Liver (tissue), 9 donors: Measurements from ENCODE around the gene CC2D2A. TPM values are rescaled to one million over a fixed set of nuclear protein-coding genes. Genes with fewer than 3 reads are reported as not detected.

Source experiments
- DNase-seq: peaks from one replicate; pipeline ENCODE4 v3.0.0-alpha.2; 2017; ENCODE audit warnings: low spot score
- H3K27ac ChIP-seq, 2 donors: one replicate each; pipeline ENCODE4 v1.7.0; 2013; ENCODE audit warnings: inconsistent platforms in 2 of 2, low read length in 2 of 2, control low read depth in 1 of 2, low read depth in 1 of 2, mild to moderate bottlenecking in 1 of 2
- H3K27me3 ChIP-seq, 4 donors: one replicate each; pipeline versions ENCODE4 v1.6.1 to v1.7.0; 2013; ENCODE audit warnings: low read length in 3 of 4, inconsistent platforms in 1 of 4, mild to moderate bottlenecking in 1 of 4, moderate library complexity in 1 of 4; ENCODE audit not compliant: control insufficient read depth in 4 of 4, insufficient read depth in 4 of 4
- H3K36me3 ChIP-seq, 4 donors: one replicate each; pipeline versions ENCODE4 v1.6.1 to v1.7.0; 2013; ENCODE audit warnings: low read length in 3 of 4, mild to moderate bottlenecking in 3 of 4, low read depth in 1 of 4, moderate library complexity in 1 of 4; ENCODE audit not compliant: control insufficient read depth in 4 of 4, insufficient read depth in 3 of 4
- H3K4me1 ChIP-seq, 4 donors: one replicate each; pipeline versions ENCODE4 v1.6.1 to v1.7.0; 2013; ENCODE audit warnings: low read length in 3 of 4, mild to moderate bottlenecking in 3 of 4, moderate library complexity in 1 of 4; ENCODE audit not compliant: control insufficient read depth in 4 of 4, insufficient read depth in 4 of 4
- H3K4me3 ChIP-seq, 3 donors: one replicate each; pipeline versions ENCODE4 v1.6.1 to v1.7.0; 2013; ENCODE audit warnings: low read length in 3 of 3, control low read depth in 1 of 3, low read depth in 1 of 3, mild to moderate bottlenecking in 1 of 3
- H3K9ac ChIP-seq, 2 donors: one replicate each; pipeline ENCODE4 v1.7.0; 2013; ENCODE audit warnings: low read length in 2 of 2, mild to moderate bottlenecking in 2 of 2, moderate library complexity in 2 of 2, control low read depth in 1 of 2, low read depth in 1 of 2
- H3K9me3 ChIP-seq, 4 donors: one replicate each; pipeline versions ENCODE4 v1.6.1 to v1.7.0; 2013; ENCODE audit warnings: low read length in 3 of 4; ENCODE audit not compliant: control insufficient read depth in 4 of 4
- EGR1 ChIP-seq, 2 donors: IDR thresholded peaks; 2 replicates each; pipeline ENCODE4 v1.6.1; 2016 to 2018; ENCODE audit warnings: antibody characterized with exemption in 2 of 2, low read depth in 2 of 2
- FOXA1 ChIP-seq: IDR thresholded peaks from 2 replicates; pipeline ENCODE4 v1.6.1; 2016; ENCODE audit warnings: antibody characterized with exemption
- FOXA2 ChIP-seq: IDR thresholded peaks from 2 replicates; pipeline ENCODE4 v1.6.1; 2016; ENCODE audit warnings: antibody characterized with exemption
- GABPA ChIP-seq, 2 donors: IDR thresholded peaks in 1 of 2; conservative IDR thresholded peaks in 1 of 2; 2 replicates each; pipeline ENCODE4 v1.6.1; 2016; ENCODE audit warnings: antibody characterized with exemption in 2 of 2, mild to moderate bottlenecking in 1 of 2, moderate library complexity in 1 of 2
- HNF4A ChIP-seq, 2 donors: conservative IDR thresholded peaks; 2 replicates each; pipeline ENCODE4 v1.6.1; 2016; ENCODE audit warnings: antibody characterized with exemption in 2 of 2, mild to moderate bottlenecking in 2 of 2
- HNF4G ChIP-seq: IDR thresholded peaks from 2 replicates; pipeline ENCODE4 v1.6.1; 2016; ENCODE audit warnings: antibody characterized with exemption
- JUND ChIP-seq, 2 donors: IDR thresholded peaks; 2 replicates each; pipeline ENCODE4 v1.6.1; 2016; ENCODE audit warnings: antibody characterized with exemption in 2 of 2
- RAD21 ChIP-seq, 2 donors: IDR thresholded peaks; 2 replicates each; pipeline ENCODE4 v1.6.1; 2016; ENCODE audit warnings: antibody characterized with exemption in 2 of 2, mild to moderate bottlenecking in 2 of 2
- SP1 ChIP-seq: IDR thresholded peaks from 2 replicates; pipeline ENCODE4 v1.6.1; 2018; ENCODE audit warnings: antibody characterized with exemption, mild to moderate bottlenecking
- TAF1 ChIP-seq: conservative IDR thresholded peaks from 2 replicates; pipeline ENCODE4 v1.6.1; 2016; ENCODE audit warnings: antibody characterized with exemption, mild to moderate bottlenecking
- YY1 ChIP-seq: IDR thresholded peaks from 2 replicates; pipeline ENCODE4 v1.6.1; 2016; ENCODE audit warnings: antibody characterized with exemption, mild to moderate bottlenecking
- WGBS: extraction: QIAGEN DNeasy Blood & Tissue Kit; methylation state at CpG from one replicate; pipeline ENCODE4 v1.1.7; 2013; 5-methylcytosine and 5-hydroxymethylcytosine counted together
- polyA plus RNA-seq, 2 donors: library from polyadenylated mRNA; stranded (reverse) in 1 of 2; unstranded in 1 of 2; fragments of 200-250 nt in 1 of 2; fragments of >200 nt in 1 of 2; fragmentation: Nextera tagmentation in 1 of 2; extraction: Ambion mirVana in 1 of 2; gene quantifications; one replicate each; pipeline versions ENCODE4 v1.2.1 to v1.2.3, GENCODE V29; 2013 to 2015
- total RNA-seq, 2 donors: library from RNA; depleted of rRNA; stranded (reverse); fragments of >200 nt; gene quantifications; one replicate each; pipeline ENCODE4 v1.2.3, GENCODE V29; 2014
- TF ChIP-seq, protein P1 (sequence below): fragments of 150-350 bp; IDR thresholded peaks from 2 replicates; pipeline ENCODE4 v1.5.1; 2017; ENCODE audit warnings: improper control_type of control experiment, low read depth, low read length; ENCODE audit not compliant: missing input control
- TF ChIP-seq, protein P2 (sequence below): IDR thresholded peaks from 2 replicates; pipeline ENCODE4 v1.6.1; 2016; ENCODE audit warnings: antibody characterized with exemption
- TF ChIP-seq, protein P3 (sequence below): IDR thresholded peaks from 2 replicates; pipeline ENCODE4 v1.6.1; 2016; ENCODE audit warnings: antibody characterized with exemption
- TF ChIP-seq, protein P4 (sequence below): IDR thresholded peaks from 2 replicates; pipeline ENCODE4 v1.6.1; 2016; ENCODE audit warnings: antibody characterized with exemption, mild to moderate bottlenecking
- TF ChIP-seq, protein P5 (sequence below): IDR thresholded peaks from 2 replicates; pipeline ENCODE4 v1.6.1; 2016; ENCODE audit warnings: antibody characterized with exemption
- donor health status: healthy.
- donor health status: healthy.
- donor health status: healthy.
- donor health status: healthy.
- donor health status: healthy.

The CC2D2A gene
- total and polyA plus RNA-seq, 4 donors = 2.3 to 3.8 (median 2.9) TPM

DNA sequence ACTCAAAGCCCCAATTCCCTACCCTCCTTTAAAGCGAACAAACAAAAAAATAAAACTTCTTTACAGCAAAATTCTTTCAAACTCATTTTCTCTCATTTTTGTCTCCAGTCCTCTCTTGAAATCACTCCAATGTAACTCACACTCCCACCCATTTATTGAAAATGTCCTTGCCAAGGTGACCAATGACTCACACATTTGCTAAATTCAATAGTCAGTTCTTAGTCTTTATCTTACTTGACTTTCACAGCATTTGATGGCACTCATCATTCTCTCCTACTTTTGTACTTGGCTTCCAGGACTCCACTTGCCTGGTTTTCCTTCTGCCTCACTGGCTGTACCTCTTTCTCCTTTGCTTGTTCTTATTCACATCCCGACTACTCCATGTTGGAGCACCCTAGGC lies 19.9 kb downstream of the CC2D2A start:
- WGBS = 97% methylated on average over 2 of the region's 2 CpGs
- Histone ChIP-seq H3K27me3 (no peaks in the 10 kb centered on the region), H3K27ac (no peak overlapping the region), H3K4me3 (no peak overlapping the region), H3K4me1 (no peaks in the 10 kb centered on the region), H3K9ac (no peak overlapping the region), H3K9me3 (no peaks in the 10 kb centered on the region), H3K36me3 (no peaks in the 10 kb centered on the region)
- TF ChIP-seq, protein P1, sequence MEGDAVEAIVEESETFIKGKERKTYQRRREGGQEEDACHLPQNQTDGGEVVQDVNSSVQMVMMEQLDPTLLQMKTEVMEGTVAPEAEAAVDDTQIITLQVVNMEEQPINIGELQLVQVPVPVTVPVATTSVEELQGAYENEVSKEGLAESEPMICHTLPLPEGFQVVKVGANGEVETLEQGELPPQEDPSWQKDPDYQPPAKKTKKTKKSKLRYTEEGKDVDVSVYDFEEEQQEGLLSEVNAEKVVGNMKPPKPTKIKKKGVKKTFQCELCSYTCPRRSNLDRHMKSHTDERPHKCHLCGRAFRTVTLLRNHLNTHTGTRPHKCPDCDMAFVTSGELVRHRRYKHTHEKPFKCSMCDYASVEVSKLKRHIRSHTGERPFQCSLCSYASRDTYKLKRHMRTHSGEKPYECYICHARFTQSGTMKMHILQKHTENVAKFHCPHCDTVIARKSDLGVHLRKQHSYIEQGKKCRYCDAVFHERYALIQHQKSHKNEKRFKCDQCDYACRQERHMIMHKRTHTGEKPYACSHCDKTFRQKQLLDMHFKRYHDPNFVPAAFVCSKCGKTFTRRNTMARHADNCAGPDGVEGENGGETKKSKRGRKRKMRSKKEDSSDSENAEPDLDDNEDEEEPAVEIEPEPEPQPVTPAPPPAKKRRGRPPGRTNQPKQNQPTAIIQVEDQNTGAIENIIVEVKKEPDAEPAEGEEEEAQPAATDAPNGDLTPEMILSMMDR = no peak
- TF ChIP-seq HNF4A (conservative IDR thresholded peaks at IDR 0.05) (no peak), EGR1 (IDR thresholded peaks at IDR 0.05; ENCODE audit: low read depth in 2 of 2) (no peak), SP1 (no peak), TAF1 (no peak), FOXA2 (no peak), HNF4G (no peak), FOXA1 (no peak), YY1 (no peak), RAD21 (IDR thresholded peaks at IDR 0.05) (no peak), GABPA (IDR thresholded peaks at IDR 0.05 in 1 of 2, conservative IDR thresholded peaks at IDR 0.05 in 1 of 2) (no peak)
- TF ChIP-seq, protein P2, sequence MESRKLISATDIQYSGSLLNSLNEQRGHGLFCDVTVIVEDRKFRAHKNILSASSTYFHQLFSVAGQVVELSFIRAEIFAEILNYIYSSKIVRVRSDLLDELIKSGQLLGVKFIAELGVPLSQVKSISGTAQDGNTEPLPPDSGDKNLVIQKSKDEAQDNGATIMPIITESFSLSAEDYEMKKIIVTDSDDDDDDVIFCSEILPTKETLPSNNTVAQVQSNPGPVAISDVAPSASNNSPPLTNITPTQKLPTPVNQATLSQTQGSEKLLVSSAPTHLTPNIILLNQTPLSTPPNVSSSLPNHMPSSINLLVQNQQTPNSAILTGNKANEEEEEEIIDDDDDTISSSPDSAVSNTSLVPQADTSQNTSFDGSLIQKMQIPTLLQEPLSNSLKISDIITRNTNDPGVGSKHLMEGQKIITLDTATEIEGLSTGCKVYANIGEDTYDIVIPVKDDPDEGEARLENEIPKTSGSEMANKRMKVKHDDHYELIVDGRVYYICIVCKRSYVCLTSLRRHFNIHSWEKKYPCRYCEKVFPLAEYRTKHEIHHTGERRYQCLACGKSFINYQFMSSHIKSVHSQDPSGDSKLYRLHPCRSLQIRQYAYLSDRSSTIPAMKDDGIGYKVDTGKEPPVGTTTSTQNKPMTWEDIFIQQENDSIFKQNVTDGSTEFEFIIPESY = no peak
- TF ChIP-seq, protein P3, sequence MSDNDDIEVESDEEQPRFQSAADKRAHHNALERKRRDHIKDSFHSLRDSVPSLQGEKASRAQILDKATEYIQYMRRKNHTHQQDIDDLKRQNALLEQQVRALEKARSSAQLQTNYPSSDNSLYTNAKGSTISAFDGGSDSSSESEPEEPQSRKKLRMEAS = no peak
- TF ChIP-seq, protein P4, sequence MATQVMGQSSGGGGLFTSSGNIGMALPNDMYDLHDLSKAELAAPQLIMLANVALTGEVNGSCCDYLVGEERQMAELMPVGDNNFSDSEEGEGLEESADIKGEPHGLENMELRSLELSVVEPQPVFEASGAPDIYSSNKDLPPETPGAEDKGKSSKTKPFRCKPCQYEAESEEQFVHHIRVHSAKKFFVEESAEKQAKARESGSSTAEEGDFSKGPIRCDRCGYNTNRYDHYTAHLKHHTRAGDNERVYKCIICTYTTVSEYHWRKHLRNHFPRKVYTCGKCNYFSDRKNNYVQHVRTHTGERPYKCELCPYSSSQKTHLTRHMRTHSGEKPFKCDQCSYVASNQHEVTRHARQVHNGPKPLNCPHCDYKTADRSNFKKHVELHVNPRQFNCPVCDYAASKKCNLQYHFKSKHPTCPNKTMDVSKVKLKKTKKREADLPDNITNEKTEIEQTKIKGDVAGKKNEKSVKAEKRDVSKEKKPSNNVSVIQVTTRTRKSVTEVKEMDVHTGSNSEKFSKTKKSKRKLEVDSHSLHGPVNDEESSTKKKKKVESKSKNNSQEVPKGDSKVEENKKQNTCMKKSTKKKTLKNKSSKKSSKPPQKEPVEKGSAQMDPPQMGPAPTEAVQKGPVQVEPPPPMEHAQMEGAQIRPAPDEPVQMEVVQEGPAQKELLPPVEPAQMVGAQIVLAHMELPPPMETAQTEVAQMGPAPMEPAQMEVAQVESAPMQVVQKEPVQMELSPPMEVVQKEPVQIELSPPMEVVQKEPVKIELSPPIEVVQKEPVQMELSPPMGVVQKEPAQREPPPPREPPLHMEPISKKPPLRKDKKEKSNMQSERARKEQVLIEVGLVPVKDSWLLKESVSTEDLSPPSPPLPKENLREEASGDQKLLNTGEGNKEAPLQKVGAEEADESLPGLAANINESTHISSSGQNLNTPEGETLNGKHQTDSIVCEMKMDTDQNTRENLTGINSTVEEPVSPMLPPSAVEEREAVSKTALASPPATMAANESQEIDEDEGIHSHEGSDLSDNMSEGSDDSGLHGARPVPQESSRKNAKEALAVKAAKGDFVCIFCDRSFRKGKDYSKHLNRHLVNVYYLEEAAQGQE = no peak
- TF ChIP-seq, protein P5, sequence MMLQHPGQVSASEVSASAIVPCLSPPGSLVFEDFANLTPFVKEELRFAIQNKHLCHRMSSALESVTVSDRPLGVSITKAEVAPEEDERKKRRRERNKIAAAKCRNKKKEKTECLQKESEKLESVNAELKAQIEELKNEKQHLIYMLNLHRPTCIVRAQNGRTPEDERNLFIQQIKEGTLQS = no peak
- no peak for DNase-seq

DNA sequence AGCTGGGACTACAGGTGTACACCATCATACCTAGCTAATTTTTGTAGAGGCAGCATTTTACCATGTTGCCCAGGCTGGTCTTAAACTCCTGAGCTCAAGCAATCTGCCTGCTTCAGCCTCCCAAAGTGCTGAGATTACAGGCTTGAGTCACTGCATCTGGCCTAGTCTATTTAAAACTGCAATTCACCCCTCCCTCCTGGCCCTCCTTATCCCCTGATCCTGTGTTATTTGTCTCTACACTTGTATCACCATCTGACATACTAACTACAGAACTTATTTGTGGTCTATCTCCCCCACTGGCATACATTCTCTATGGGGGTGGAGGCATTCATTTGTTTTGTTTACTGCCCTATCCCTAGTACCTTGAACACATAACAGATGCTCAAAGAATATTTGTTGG lies 23.7 kb downstream of the CC2D2A start:
- no peak overlapping the region for H3K4me3 ChIP-seq
- H3K36me3 ChIP-seq = no peaks in the 10 kb centered on the region
- no peak for DNase-seq
- H3K9ac ChIP-seq = no peak overlapping the region
- no peaks in the 10 kb centered on the region for H3K4me1 ChIP-seq
- H3K27ac ChIP-seq = no peak overlapping the region
- H3K27me3 ChIP-seq = no peaks in the 10 kb centered on the region
- H3K9me3 ChIP-seq = peaks cover 0 to 3% (median 0%) of the 10 kb centered on the region in 4 donors
- no peak for TF ChIP-seq FOXA1
- TF ChIP-seq YY1 = no peak
- TF ChIP-seq GABPA (IDR thresholded peaks at IDR 0.05 in 1 of 2, conservative IDR thresholded peaks at IDR 0.05 in 1 of 2) = no peak
- TF ChIP-seq HNF4A (conservative IDR thresholded peaks at IDR 0.05) = no peak
- TF ChIP-seq, protein P1 = no peak
- no peak for TF ChIP-seq JUND (IDR thresholded peaks at IDR 0.05)
- TF ChIP-seq, protein P2 = no peak
